Liver (tissue), 3 donors: ENCODE results near the gene POU5F1.

ENCODE experiments used
- EGR1 ChIP-seq, 2 donors: IDR thresholded peaks; 2 replicates each; pipeline ENCODE4 v1.6.1; 2016 to 2018; ENCODE audit warnings: antibody characterized with exemption in 2 of 2, low read depth in 2 of 2
- NR2F2 ChIP-seq: IDR thresholded peaks from 2 replicates; pipeline ENCODE4 v1.6.1; 2016; ENCODE audit warnings: antibody characterized with exemption
- RAD21 ChIP-seq, 2 donors: IDR thresholded peaks; 2 replicates each; pipeline ENCODE4 v1.6.1; 2016; ENCODE audit warnings: antibody characterized with exemption in 2 of 2, mild to moderate bottlenecking in 2 of 2
- SP1 ChIP-seq: IDR thresholded peaks from 2 replicates; pipeline ENCODE4 v1.6.1; 2018; ENCODE audit warnings: antibody characterized with exemption, mild to moderate bottlenecking
- TAF1 ChIP-seq: conservative IDR thresholded peaks from 2 replicates; pipeline ENCODE4 v1.6.1; 2016; ENCODE audit warnings: antibody characterized with exemption, mild to moderate bottlenecking
- ZBTB33 ChIP-seq: IDR thresholded peaks from 2 replicates; pipeline ENCODE4 v1.6.1; 2016; ENCODE audit warnings: antibody characterized with exemption
- TF ChIP-seq, protein P1 (sequence below): fragments of 150-350 bp; IDR thresholded peaks from 2 replicates; pipeline ENCODE4 v1.5.1; 2017; ENCODE audit warnings: improper control_type of control experiment, low read depth, low read length; ENCODE audit not compliant: missing input control
- TF ChIP-seq, protein P2 (sequence below): IDR thresholded peaks from 2 replicates; pipeline ENCODE4 v1.6.1; 2016; ENCODE audit warnings: antibody characterized with exemption
- donor health status: healthy.
- donor health status: healthy.

GRCh38 chr6:31163922-31164321 is 6.6 kb downstream of the POU5F1 start:
- TF ChIP-seq, protein P1, sequence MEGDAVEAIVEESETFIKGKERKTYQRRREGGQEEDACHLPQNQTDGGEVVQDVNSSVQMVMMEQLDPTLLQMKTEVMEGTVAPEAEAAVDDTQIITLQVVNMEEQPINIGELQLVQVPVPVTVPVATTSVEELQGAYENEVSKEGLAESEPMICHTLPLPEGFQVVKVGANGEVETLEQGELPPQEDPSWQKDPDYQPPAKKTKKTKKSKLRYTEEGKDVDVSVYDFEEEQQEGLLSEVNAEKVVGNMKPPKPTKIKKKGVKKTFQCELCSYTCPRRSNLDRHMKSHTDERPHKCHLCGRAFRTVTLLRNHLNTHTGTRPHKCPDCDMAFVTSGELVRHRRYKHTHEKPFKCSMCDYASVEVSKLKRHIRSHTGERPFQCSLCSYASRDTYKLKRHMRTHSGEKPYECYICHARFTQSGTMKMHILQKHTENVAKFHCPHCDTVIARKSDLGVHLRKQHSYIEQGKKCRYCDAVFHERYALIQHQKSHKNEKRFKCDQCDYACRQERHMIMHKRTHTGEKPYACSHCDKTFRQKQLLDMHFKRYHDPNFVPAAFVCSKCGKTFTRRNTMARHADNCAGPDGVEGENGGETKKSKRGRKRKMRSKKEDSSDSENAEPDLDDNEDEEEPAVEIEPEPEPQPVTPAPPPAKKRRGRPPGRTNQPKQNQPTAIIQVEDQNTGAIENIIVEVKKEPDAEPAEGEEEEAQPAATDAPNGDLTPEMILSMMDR, result no peak
- TF ChIP-seq EGR1 (IDR thresholded peaks at IDR 0.05; ENCODE audit: low read depth in 2 of 2) (no peak), NR2F2 (no peak), SP1 (no peak), RAD21 (IDR thresholded peaks at IDR 0.05) (no peak), ZBTB33 (no peak), TAF1 (no peak)
- TF ChIP-seq, protein P2, sequence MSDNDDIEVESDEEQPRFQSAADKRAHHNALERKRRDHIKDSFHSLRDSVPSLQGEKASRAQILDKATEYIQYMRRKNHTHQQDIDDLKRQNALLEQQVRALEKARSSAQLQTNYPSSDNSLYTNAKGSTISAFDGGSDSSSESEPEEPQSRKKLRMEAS, result no peak
